ENCODE measurements around the gene DSE.

The DSE gene

DNA sequence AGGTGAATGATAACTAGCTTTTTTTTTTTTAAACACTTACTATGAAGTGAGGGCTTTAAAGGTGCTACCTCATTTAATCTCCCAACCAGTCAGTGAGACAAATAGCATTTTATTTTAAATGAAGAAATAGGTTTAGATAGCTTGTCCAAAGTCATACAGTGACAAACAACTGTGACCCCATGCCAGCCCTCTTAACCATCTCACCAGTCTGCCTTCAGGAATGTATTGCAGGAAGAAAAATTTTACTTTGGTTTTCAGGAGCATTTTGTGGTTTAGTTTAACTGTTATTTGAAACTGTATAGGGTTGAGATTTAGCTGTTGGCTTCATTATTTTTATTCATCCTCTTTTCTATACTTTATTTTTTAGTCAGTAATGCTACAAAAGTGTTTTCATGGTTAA is 18.6 kb downstream of the DSE start:
- no peak for DNase-seq

DNA sequence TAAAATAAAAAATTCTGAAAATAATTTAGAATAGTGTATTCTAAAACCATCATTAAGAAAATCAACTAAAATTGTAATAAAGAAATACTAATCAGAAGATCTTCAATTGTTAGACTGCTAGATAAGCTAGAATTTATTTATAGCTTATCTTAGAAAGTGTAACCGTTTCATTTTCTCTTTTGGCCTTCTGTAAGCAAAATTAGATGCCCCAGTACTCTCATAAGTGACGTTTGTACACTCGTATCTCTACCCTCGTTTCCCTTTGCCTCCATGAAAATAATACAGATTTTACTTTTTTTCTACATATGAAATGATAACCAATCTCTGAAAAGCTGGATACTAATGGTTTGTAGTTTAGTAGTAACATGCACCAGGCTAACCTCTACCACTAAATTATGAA is 19.8 kb downstream of the DSE start:
- DNase-seq = no peak

DNA sequence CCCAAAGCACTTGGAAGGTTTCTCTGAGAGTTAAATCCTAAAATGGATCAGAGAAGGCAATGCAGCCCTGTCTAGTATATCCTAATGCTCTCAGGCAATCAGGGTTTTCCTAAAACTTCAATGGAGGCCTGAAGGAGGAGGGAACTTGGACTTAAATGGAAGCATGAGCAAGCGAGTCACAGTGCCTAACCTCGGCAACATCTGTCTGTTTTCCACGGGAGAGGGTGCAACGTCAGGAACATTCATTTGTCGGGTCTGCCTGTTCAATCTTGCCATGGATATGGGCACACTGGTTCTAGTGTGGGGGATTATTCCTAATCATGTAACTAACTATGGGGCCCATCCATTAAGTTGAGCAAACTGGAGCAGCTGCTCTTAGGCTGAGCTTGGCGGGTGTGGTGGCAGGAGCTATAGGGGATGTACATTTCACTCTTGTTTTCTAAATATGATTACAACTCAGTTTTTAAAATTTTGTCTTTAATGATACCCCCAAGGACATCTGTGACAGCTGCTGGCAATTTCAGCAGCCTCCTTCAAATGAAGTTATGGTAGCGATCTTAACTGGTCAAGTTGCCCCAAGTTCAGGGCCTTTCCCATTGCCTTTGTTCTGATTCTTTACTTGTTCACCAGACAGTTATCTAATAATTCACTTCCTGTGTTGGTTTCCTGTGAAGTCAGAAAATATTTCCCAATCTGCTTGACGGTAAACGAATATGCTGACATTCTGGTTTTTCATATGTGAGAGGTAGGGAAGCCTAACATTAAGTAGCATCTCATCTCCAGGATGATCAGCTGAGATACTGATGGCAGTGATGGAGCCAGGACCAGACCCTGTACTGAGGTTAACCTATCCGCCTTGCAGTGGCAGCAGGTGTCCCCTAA is 21.6 kb downstream of the DSE start:
- DNase-seq = no peak

DNA sequence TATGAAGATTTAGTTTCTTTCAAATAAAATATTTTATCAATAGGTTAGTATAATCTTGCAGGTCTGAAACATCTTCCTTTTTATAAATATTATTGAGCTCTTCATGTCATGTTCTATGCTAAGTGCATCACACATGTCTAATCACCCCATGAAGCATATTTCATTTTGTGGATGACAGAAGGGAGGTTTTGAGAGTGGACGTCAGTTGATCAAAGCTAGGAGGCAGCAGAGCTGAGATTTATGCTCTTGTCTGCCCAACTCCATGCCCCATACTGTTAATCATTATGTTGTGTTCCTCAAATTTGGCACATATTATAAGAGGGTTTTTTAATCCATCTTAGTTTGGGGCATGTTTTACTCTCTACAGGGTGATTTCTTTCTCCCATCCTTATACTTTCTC is 22.7 kb downstream of the DSE start:
- no peak for DNase-seq

DNA sequence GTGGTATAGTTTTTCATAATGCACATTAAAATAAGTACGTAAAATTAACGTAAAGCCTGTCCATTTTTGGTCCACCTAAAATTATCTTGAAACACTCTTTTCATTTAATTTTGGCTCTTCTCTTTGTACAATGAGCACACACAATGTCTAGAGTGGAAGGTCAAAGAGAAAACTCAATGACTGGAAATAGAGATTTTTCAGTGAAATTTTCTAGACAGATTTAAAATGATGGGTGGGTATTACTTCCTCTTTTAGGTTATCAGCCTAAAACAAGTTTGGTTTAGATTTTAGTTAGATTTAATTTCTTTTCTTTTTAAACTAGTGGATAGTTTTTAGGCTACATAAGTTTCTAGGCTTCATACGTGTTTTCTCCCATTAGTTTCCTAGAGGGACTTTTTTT is 24.9 kb downstream of the DSE start:
- no peak for DNase-seq

DNA sequence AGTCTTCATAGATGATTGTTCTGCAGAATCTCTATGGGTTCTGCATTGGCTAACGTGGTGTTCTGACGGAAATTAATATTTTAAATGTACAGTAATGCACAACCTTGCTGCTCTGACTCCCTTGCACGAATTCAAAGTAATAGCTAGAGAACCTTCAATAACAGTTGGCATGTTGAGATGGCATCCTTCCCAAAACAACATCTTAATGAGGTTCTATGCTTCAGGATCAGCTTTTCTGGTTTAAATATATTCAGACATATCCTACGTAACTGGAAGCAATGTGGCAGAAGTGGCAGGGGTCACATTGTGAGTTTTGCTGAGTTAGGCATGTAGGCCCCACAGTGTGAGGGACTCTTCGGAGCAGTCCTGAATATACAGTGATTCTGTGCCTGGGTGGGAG is 25.7 kb downstream of the DSE start:
- DNase-seq = no peak

DNA sequence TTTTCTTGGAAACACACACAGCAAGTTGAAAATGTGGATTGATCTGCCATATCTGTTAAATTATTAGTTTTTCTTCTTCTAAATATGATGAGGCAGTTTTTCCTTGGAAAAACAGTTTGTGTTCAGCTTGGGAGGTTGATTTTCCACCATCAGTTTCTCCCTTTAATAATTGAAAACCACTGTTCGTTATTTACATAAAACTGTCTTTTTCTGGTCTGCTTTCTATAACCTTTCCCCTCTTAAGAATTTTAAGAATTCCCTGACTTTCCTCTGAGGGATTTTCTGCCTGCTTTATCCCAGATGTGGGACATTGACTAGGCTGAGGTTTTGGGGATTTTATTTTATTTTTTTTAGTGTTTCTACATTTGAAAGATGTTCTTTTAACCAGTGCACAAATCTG is 27.2 kb downstream of the DSE start:
- DNase-seq = no peak

DNA sequence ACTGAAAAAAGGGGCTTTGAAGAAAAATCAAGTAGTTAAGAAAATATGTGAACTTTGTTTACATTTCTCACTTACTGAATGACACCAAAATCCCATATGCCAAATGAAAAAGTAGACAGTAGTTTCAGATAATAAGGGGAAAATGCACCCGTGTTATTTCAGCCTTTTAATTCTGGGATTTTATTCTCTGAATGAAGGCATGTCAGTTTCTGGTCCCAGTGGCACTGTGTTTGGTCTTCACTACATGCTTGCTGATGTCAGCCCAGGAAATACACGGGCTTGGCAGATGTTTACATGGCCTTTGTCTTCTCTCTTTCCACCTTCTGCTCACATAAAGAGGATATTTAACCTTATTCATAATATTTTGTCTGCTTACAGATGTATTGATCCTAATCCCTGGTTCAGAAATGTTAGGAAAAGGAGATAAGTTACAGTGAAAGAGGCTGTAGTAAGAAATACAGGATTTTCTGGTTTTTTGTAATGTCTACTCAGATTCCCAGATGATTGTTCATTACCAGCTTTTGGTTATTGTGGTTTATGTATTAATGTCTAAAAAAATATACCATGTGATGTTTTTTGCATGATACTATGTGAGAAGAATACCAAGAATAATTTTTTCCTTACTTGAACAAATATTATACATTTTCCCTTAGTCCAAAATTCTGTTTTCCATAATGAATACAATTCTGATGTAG is 27.7 kb downstream of the DSE start:
- no peak for DNase-seq

DNA sequence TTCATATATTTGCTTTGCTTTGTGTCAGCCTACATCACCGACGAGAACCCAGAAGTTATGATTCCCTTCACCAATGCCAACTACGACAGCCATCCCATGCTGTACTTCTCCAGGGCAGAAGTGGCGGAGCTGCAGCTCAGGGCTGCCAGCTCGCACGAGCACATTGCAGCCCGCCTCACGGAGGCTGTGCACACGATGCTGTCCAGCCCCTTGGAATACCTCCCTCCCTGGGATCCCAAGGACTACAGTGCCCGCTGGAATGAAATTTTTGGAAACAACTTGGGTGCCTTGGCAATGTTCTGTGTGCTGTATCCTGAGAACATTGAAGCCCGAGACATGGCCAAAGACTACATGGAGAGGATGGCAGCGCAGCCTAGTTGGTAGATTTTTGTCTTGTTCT is 28.5 kb downstream of the DSE start:
- no peak for DNase-seq

DNA sequence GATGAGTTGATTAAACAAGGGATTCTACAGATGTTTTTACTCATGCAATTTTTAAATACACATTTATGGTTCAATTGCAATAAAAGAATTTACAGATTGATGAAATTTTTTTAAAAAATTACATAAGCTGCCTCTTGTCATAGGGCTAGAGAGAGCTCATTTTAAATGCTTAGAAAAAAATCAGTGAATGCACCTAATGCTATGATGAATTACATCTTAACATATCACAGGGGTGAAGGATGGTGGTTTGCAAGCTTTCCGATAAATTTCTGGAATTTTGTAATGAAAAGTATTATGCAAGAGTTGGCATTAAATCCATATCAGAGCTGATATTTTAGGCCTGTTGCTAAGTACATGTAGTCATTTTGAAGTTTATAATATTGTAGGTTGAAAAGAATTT is 29.6 kb downstream of the DSE start:
- DNase-seq = no peak

DNA sequence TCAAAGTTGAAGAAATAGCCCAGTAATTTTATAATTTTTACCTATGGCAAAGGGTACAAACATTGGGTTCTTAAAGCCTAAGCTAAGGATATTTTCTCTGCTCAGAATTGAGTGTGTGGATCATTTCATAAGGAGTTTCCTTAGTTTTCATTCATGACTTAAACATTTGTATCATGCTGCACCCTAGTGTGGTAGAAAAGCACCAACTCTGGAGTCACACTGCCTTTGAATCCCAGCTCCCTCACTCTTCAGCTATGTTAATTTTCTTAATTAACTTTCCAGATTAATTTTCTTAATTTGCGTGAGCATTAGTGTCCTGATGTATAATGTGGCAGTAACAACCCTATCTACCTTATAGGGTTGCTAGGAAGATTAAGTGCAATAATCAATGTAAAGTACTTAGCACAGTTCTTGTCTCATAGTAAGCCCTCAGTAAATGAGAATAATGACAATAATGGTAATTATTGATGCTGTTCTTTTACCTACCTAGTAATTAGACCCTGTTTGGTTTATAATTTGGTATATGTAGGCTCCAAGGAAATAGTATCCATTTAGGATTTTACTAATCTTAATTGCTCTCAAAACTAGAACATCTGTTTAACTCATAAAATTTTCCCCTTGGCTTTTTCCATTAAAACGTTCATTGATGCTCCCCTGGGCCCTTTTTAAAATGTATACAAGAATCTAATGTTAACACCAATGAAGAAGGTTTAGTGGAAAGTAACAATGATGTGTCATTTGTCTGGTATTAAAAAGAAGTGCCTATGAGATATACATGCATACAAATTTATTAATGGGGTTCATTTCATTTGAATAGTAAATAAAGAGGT is 31.6 kb downstream of the DSE start:
- DNase-seq = no peak

DNA sequence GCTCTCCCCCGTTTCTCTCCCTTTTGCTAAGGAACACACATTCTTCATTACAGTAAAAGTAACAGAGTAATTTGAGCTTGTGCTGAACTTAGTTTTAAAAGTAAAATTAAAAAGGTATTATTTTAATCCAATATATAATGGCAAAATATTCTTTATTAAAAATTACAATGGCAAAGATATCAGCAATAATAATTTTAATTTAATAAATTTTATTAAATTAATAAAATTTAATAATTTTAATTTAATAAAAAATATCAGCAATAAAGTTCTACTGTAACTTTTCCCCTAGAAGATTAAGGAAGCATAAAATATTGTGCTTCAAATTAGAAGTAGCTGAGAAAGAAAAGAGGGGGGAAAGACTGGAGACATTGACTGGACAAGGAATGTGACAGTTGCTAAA is 32.5 kb downstream of the DSE start:
- DNase-seq = no peak

DNA sequence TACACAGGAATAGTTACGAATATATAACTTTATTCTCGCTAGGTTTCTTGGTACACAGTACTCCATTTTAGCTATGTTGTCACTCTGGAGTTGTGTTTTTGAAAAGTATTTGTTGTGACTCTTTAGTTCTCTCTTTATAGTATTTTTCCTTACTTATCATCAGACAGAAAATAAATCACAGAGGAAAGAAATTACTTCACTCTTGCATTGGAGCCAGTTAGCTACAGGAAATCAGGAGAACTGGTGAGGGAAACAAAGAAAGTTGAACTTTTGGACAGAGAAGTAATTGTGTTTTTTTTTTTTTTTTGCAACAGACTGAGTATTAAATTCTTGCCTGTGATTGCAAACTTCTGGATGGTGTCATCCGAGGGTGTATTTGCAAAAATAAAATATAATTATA is 33.9 kb downstream of the DSE start:
- DNase-seq = no peak

DNA sequence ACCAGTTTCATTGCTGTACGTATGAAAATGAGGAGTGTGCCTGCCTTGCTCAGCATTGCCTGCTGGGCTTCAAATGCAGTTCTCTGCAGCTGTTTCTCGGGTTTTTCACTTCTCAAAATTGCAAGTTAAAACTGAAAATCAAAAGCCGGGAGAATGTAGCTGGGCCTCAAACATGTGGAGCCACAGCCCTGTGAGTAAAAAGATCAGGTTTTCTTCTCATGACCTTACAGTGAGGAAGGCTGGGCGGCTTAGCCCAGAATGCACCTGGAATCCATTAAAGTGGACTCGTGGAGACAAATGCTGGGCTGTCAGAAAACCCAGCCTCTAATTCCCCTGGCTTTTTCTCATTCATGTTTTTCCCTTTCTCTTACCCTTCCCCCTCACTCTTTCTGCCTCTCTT is 34.4 kb downstream of the DSE start:
- DNase-seq = no peak

DNA sequence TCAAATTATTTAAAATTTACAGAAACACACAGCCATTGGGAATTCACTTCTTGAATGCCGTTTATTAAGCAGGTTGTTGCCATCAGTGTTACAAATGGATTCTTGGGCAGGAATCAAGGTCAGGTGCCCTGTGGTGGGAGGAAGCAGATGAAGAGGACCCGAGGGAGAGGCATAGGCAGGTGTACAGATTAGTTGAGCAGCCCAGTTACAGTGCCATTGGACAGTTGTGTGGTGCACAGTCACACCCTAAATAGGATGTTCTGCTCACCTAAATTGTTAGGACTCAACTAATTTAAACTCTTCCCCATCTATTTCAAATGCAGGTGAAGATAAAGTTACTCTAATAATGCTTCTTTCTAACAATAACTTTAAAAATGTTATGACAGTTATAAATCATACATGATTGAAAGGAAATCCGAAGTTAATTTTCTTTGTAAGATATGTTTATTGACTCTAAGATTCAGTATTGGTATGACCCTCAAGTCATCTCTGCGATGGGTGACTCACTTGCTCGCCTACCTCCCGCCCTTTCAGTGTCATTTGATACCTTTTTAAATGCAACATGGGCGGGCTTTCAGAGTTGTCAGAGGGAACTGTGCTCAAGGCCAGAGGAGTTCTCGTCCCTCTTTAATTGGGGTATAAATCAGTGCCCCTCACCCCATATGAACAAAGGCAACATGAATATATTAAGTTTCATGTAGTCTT is 35.1 kb downstream of the DSE start:
- no peak for DNase-seq

DNA sequence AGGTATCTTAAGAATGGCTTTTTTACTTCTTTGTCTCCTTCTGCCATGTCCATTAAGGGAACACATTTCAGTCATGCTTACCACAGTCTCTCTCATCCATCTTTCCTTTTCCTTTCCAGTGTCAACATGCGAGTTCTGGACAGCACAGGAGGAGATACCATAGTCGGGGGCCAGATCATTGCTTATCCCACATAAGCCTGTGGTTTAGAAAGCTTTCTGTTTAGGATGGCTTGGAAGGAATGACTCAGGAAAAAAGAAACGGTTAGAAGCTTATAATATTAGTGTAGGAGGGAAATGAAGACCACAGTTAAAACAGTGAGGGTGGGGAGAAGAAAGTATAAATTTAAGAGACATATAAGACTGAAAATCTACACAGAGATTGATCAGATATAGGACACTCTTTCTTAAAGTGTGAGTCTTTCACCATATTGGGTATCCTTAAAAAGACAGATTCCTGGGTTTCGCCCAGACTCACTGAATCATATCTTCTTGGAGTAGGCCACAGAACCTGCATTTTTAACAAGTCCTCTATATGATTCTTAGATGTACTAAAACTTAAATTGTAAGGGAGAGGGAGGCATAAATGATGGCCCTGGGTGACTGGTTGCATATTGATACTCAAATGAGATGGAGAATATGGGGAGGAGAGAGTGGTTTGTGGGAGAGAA is 36.1 kb downstream of the DSE start:
- no peak for DNase-seq

DNA sequence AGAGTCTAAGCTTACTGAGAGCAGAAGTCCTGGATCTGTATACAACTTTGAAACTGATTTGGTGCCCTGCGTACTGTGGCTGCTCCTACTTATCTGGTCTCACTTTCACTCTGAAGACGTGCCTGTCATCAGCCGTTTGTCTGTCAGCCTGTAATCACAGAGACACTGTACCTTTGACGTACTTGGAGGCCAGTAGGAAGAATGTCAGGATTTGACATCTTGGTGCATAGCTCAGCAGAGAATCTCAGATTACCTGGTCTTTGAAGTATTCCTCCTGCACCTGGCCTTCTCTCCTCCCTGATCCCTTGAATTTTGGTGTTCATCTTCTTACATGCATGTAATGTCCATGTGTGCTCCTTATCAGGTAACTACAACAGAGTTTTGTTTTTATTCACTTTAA is 37.7 kb downstream of the DSE start:
- DNase-seq = no peak

DNA sequence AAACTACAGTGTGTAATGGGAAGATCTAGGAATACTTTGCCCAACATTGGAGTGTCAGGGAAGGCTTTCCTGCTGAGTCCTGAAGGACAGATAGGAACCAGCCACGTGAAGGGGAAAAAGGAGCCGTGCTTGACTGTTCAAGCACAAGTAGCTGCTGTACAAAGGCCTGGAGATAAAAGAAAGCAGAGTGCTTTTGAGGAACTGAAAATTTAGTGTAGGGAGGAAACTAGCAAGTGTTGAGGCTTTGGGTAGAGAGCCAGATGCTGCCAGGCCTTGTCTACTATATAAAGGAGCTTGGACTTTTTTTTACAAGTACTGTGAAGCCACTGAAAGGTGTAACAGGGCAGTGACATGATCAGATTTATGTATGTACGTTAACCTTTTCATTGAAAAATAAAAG is 39.0 kb downstream of the DSE start:
- no peak for DNase-seq

DNA sequence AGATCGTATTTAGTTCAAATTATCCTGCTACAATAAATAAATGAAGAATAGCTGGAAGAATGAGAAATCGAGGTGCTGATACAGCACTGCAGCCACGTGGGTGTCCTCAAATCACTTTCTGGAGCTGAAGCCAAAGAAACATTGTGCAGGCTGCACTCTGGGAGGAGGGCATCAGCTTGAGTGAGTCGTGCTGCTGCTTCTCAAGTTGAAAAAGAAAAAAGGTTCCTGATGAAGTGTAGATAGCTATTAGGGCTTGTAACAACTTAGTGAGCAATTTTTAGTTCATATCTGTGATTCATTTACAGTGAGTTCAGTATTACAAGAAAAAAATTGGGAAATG is 40.5 kb downstream of the DSE start:
- no peak for DNase-seq

DNA sequence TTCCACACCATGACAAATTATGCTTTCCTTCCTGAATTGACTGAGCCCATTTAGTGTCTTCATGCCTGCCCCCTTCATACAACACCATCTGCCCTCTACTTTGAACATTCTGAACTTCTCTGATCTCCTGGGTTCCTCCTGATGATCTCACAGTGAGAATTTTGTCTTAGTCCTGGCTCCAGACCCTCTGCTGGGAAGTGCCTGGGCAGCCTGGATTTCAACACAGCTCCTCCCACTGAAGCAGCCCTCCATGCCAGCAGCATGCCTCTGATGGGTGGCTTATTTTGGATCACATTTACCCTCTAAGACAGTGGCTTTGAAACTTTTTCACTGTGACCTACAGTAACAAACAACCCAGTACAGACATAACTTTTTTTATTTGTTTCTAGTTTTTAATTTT is 41.5 kb downstream of the DSE start:
- no peak for DNase-seq

DNA sequence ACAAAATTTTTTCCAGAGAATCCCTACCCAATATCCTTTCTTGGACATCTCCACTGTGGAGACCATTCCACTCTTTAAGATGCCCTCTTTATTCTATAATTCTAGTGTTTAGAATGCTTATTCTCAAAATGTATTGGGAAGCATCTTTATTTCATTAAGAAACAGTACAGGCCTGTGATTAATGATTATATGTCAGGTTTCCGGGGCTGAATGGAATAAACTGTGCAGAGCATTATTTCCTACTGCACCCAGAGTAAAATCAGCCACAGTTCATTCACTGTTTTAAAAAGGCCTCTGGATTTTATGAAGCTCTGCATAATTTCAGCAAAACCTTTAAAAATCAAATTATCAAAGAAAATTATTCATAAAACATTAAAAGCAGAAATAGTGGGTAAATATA is 42.6 kb downstream of the DSE start:
- no peak for DNase-seq

DNA sequence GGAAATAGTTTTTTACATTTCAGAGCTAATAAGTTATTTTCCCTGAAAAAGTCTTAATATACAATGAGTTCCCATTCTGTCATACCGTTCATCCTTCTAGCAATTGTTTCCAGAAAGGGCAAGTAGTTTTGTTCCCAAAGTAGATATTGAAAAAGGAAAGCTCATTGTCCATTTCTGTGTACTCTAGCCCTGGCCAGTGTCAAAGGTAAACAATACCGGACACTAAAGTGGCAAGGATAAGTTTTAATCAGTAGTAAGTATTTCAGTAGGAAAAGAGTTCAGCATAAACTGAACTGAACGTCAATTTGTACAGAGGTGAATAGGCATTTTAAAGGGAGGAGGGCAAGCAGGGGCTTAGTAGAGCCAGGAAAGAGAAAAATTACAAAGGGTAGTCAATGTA is 46.9 kb downstream of the DSE start:
- DNase-seq = no peak
